T1000 (cell line): ENCODE results near the gene NXPE4.
"Not testable (repeated sequence)": the region's sequence is repeated elsewhere in the genome, so short reads cannot be mapped to it uniquely, and the experiment has no call there.

Experiments used
- DNase-seq: peaks from one replicate; lab custom pipeline; 2025; ENCODE audit warnings: mixed read lengths; lab: John Stamatoyannopoulos, UW

The NXPE4 gene

GRCh38 chr11:114595571-114595970 is at the start of gene NXPE4:
NXPE4 (minus strand) TSS chr11:114595786; CDS start chr11:114594759, 1,027 bp downstream.
- DNase-seq = no peak

- not testable (repeated sequence) for DNase-seq
Observed at GRCh38 chr11:114639440-114639839, 43.9 kb upstream of the NXPE4 start.

- not testable (repeated sequence) for DNase-seq
Observed at GRCh38 chr11:114631445-114631965, 35.9 kb upstream of the NXPE4 start.

GRCh38 chr11:114625294-114625693 is 29.7 kb upstream of the NXPE4 start:
- no peak for DNase-seq

- DNase-seq = no peak
Observed at GRCh38 chr11:114624455-114625207, 29.0 kb upstream of the NXPE4 start.

GRCh38 chr11:114623720-114624119 is 28.1 kb upstream of the NXPE4 start:
- no peak for DNase-seq

GRCh38 chr11:114622858-114623257 is 27.3 kb upstream of the NXPE4 start:
- DNase-seq = no peak

GRCh38 chr11:114621950-114622809 is 26.6 kb upstream of the NXPE4 start:
- DNase-seq = no peak

- DNase-seq = no peak
Observed at GRCh38 chr11:114621072-114621471, 25.5 kb upstream of the NXPE4 start.

- no peak for DNase-seq
Observed at GRCh38 chr11:114619659-114620173, 24.1 kb upstream of the NXPE4 start.

GRCh38 chr11:114618139-114618538 is 22.6 kb upstream of the NXPE4 start:
- DNase-seq = no peak

GRCh38 chr11:114617157-114618124 is 21.9 kb upstream of the NXPE4 start:
- no peak for DNase-seq

GRCh38 chr11:114616516-114616915 is 20.9 kb upstream of the NXPE4 start:
- no peak for DNase-seq

- DNase-seq = no peak
Observed at GRCh38 chr11:114615448-114616361, 20.1 kb upstream of the NXPE4 start.

GRCh38 chr11:114614127-114614720 is 18.6 kb upstream of the NXPE4 start:
- DNase-seq = no peak

- not testable (repeated sequence) for DNase-seq
Observed at GRCh38 chr11:114613094-114613493, 17.5 kb upstream of the NXPE4 start.

GRCh38 chr11:114612686-114613085 is 17.1 kb upstream of the NXPE4 start:
- DNase-seq = no peak

GRCh38 chr11:114612199-114612598 is 16.6 kb upstream of the NXPE4 start:
- DNase-seq = not testable (repeated sequence)

GRCh38 chr11:114610984-114611944 is 15.7 kb upstream of the NXPE4 start:
- no peak for DNase-seq
